Tibial nerve (tissue), 4 donors: Measurements from ENCODE around the gene MRPS23. TPM values are rescaled to one million over a fixed set of nuclear protein-coding genes. Genes with fewer than 3 reads are reported as not detected.

Experiments used
- DNase-seq, 2 donors: peaks; one replicate each; pipeline ENCODE4 v3.0.0-alpha.2; 2019; ENCODE audit warnings: low spot score in 2 of 2
- H3K27ac ChIP-seq, 4 donors: fragments of 200-600 bp; sonication (generic) in 3 of 4; one replicate each; pipeline ENCODE4 v1.5.1; 2017 to 2019; ENCODE audit warnings: mild to moderate bottlenecking in 1 of 4
- H3K27me3 ChIP-seq, 2 donors: fragments of 200-600 bp; sonication (generic) in 1 of 2; one replicate each; pipeline versions ENCODE4 v1.5.1 to v1.6.0; 2017 to 2019
- H3K36me3 ChIP-seq, 3 donors: fragments of 200-600 bp; sonication (generic); one replicate each; pipeline ENCODE4 v1.5.1; 2018 to 2019
- H3K4me1 ChIP-seq, 4 donors: fragments of 200-600 bp; sonication (generic) in 3 of 4; one replicate each; pipeline ENCODE4 v1.5.1; 2017 to 2019
- H3K4me3 ChIP-seq, 4 donors: fragments of 200-600 bp; sonication (generic) in 3 of 4; one replicate each; pipeline ENCODE4 v1.5.1; 2017 to 2019; ENCODE audit warnings: mild to moderate bottlenecking in 1 of 4, moderate library complexity in 1 of 4
- H3K9me3 ChIP-seq, 4 donors: fragments of 200-600 bp; sonication (generic) in 3 of 4; one replicate each; pipeline ENCODE4 v1.5.1; 2017 to 2019
- EP300 ChIP-seq, 2 donors: sonication (generic); formaldehyde crosslinking; IDR thresholded peaks; one replicate each; pipeline ENCODE4 v1.6.1; 2017; ENCODE audit warnings: antibody characterized with exemption in 2 of 2, mild to moderate bottlenecking in 1 of 2
- POLR2A ChIP-seq, 2 donors: fragments of 450-650 bp; IDR thresholded peaks; one replicate each; pipeline ENCODE4 v1.6.1; 2017; ENCODE audit warnings: antibody characterized with exemption in 2 of 2, mild to moderate bottlenecking in 2 of 2, moderate library complexity in 2 of 2
- WGBS, 2 donors: methylation state at CpG; one replicate each; pipeline ENCODE4 v1.1.5; 2018; 5-methylcytosine and 5-hydroxymethylcytosine counted together
- total RNA-seq, 4 donors: library from RNA; depleted of rRNA; stranded (reverse); fragments of >200 nt; gene quantifications; one replicate each; pipeline ENCODE4 v1.1.0, GENCODE V29; 2016
- TF ChIP-seq, protein P1 (sequence below), 5 experiments: fragments of 200-600 bp in 3 of 5; fragments of 450-650 bp in 2 of 5; sonication (generic) in 3 of 5; IDR thresholded peaks; one replicate each; pipeline ENCODE4 v1.5.1; 2016 to 2019; ENCODE audit warnings: antibody characterized with exemption in 5 of 5, mild to moderate bottlenecking in 3 of 5, moderate library complexity in 2 of 5

Gene MRPS23
- total RNA-seq, 4 donors from 2014 or later, result 8.0 to 20.1 (median 9.0) TPM

DNA sequence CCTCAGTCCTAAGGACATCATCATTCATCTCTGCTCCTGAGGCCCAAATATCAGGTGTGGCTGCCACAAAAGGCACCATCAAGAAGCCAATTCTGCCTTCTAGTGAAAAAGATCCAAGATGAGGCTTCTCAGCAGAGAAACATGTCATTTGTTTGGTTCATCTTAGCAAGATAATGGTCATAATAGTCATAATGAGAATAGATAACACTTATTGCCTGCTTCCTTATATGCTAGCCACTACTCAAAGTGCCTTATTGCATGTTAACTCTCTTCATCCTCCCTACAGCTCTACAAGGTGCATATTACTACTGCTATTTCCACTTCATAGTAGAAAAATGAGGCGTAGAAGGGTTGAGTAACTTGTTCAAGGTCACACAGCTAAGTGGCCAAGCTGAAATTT is 45.0 kb upstream of the MRPS23 start:
- TF ChIP-seq POLR2A (IDR thresholded peaks at IDR 0.05) (no peak), EP300 (IDR thresholded peaks at IDR 0.05) (no peak)
- TF ChIP-seq, protein P1, sequence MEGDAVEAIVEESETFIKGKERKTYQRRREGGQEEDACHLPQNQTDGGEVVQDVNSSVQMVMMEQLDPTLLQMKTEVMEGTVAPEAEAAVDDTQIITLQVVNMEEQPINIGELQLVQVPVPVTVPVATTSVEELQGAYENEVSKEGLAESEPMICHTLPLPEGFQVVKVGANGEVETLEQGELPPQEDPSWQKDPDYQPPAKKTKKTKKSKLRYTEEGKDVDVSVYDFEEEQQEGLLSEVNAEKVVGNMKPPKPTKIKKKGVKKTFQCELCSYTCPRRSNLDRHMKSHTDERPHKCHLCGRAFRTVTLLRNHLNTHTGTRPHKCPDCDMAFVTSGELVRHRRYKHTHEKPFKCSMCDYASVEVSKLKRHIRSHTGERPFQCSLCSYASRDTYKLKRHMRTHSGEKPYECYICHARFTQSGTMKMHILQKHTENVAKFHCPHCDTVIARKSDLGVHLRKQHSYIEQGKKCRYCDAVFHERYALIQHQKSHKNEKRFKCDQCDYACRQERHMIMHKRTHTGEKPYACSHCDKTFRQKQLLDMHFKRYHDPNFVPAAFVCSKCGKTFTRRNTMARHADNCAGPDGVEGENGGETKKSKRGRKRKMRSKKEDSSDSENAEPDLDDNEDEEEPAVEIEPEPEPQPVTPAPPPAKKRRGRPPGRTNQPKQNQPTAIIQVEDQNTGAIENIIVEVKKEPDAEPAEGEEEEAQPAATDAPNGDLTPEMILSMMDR (IDR thresholded peaks at IDR 0.05), result no peak
- peaks cover 3 to 95% (median 71%) of the 10 kb centered on the region in 4 donors for H3K4me1 ChIP-seq
- no peaks in the 10 kb centered on the region for H3K27me3 ChIP-seq
- H3K27ac ChIP-seq, result peak overlapping the region in 3 of 4 donors; percentile 43 to 96 (median 83)
- no peaks in the 10 kb centered on the region for H3K9me3 ChIP-seq
- H3K36me3 ChIP-seq, result no peaks in the 10 kb centered on the region
- no peak overlapping the region for H3K4me3 ChIP-seq
- no peak for DNase-seq
- 92 to 100% methylated on average over 1 of the region's 1 CpG for whole genome bisulfite sequencing, 2 donors

DNA sequence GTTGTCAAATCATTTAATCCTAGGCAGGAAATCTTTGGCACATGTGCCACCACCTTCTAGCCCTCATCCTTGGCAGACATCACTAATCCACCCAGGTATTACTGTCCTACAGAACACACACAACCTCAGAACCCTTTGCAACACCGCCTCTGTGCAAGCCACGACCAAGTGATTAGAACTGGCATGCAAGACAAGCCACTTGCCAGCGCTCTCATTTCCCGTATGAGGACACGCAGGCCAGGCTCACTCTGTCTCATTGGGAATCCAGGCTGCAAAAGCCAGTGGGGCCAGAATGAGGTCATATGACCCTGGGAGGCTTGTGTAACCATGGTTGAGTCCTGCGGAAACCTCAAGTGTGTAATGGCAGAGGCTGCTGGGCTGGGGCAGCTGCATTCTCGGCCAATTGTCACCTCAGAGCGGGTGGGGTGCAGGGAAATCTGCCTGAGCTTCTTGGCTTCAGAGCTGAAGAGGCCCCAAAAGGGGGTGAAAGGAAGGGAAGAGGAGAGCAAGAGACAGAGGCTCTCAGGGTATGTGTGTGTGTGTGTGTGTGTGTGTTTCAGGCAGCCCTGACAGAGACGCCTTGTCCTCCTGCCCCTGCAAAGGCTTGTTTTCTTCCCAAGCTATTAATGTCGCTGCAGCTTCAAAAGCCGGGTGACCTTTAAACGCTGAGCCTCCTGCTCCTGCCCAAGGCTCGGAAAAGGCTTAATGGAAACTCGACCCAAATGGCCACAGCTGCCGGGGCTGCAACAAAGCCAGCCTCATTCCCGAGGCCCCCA is 43.2 kb upstream of the MRPS23 start:
- TF ChIP-seq EP300 (IDR thresholded peaks at IDR 0.05), result peak in 1 of 2 donors; percentile 95
- TF ChIP-seq POLR2A (IDR thresholded peaks at IDR 0.05), result no peak
- TF ChIP-seq, protein P1 (IDR thresholded peaks at IDR 0.05), result peak in 1 of 5 experiments; percentile 8
- Histone ChIP-seq H3K4me3 (peak overlapping the region in 3 of 4 donors; percentile 16 to 27 (median 25)), H3K27me3 (no peaks in the 10 kb centered on the region), H3K4me1 (peaks cover 0 to 95% (median 59%) of the 10 kb centered on the region in 4 donors), H3K9me3 (no peaks in the 10 kb centered on the region), H3K27ac (peak overlapping the region; percentile 71 to 96 (median 84)), H3K36me3 (no peaks in the 10 kb centered on the region)
- peak; percentile 83 to 94 for DNase-seq
- 10 to 14% methylated on average over 14 to 15 of the region's 16 CpGs for WGBS, 2 donors

DNA sequence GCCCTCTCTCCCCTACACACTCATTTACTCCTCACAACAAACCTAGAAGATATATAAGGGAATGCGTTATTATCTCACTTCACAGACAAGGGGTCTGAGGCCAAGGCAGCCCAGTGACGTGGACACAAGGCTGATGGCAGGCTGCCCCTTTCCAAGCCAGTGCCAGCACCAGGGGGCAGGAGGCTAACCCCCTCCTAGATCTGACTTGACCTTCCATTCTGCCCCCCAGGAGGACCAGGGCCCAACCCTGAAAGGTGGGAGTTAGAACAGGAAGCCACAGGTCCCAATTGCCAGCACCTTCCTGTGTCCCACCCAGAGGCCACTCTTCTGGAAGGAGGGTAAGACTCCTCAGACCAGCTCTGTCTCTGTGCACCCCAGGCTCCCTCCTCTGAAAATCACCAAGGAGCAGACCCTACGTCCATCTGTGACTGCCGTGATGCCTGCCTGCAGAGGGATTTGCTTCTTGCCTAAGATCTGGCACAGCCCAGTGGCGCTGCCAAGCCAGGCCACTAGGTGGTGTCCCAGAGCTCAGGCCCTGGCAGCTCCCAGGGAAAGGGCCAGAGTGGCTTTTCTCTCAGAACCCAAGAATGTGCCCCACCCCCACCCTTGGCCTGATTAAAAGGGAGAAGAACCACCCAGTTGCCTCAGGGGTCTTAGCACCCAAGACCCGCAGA is 42.4 kb upstream of the MRPS23 start:
- no peaks in the 10 kb centered on the region for H3K27me3 ChIP-seq
- H3K4me3 ChIP-seq, result no peak overlapping the region
- TF ChIP-seq, protein P1 (IDR thresholded peaks at IDR 0.05), result peak; percentile 96 to 98 (median 97)
- no peak for TF ChIP-seq POLR2A (IDR thresholded peaks at IDR 0.05)
- H3K9me3 ChIP-seq, result no peaks in the 10 kb centered on the region
- no peaks in the 10 kb centered on the region for H3K36me3 ChIP-seq
- DNase-seq, result peak; percentile 85 to 90
- 41% methylated on average over 6 of the region's 6 CpGs for WGBS, 2 donors
- peaks cover 0 to 87% (median 55%) of the 10 kb centered on the region in 4 donors for H3K4me1 ChIP-seq
- H3K27ac ChIP-seq, result peak overlapping the region; percentile 71 to 96 (median 84)

DNA sequence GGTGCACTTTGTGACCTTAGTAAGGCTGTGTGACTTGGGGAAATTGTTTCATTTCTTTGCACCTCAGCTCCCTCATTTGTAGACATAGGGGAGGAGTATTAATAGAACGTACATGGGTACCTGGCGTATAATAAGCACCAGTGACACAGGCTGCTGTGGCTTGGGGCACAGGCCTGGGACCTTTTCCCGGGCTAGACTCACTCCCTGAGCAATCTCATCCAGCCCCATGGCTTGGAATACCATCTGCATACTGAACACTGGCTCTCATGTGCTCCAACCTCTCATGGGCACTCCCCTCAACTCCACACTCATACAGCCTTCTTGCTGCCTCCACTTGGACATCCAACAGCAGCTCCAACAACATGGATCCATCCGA is 41.0 kb upstream of the MRPS23 start:
- TF ChIP-seq, protein P1 (IDR thresholded peaks at IDR 0.05), result no peak
- TF ChIP-seq EP300 (IDR thresholded peaks at IDR 0.05) (no peak), POLR2A (IDR thresholded peaks at IDR 0.05) (no peak)
- Histone ChIP-seq H3K36me3 (peaks cover 0 to 4% (median 0%) of the 10 kb centered on the region in 3 donors), H3K4me3 (no peak overlapping the region), H3K27ac (peak overlapping the region in 3 of 4 donors; percentile 26 to 96 (median 83)), H3K4me1 (peaks cover 0 to 78% (median 53%) of the 10 kb centered on the region in 4 donors), H3K27me3 (no peaks in the 10 kb centered on the region), H3K9me3 (no peaks in the 10 kb centered on the region)
- DNase-seq, result no peak
- WGBS, 2 donors, result 84 to 85% methylated on average over 4 of the region's 4 CpGs
